ENCODE data around the gene HGD.
A peak's percentile ranks its signal among the peaks of the same experiment; 100 is the strongest.

HGD gene

GRCh38 chr3:120596853-120597223 lies 85.2 kb downstream of the HGD start:
- TF ChIP-seq CTCF (IDR thresholded peaks at IDR 0.05; ENCODE audit: control insufficient read depth, insufficient read depth, low read depth, low read length, missing control alignments), result no peak
- DNase-seq (ENCODE audit: low read depth), result no peak

GRCh38 chr3:120596116-120596852 lies 85.8 kb downstream of the HGD start, which contains the start of gene NDUFB4:
NDUFB4 (plus strand) TSS chr3:120596336; CDS start chr3:120596360, 24 bp downstream.
- DNase-seq (ENCODE audit: low read depth), result peak; percentile 95
- TF ChIP-seq CTCF (IDR thresholded peaks at IDR 0.05; ENCODE audit: control insufficient read depth, insufficient read depth, low read depth, low read length, missing control alignments), result no peak
- peak within 1 kb of the TSS; percentile 95 for H3K4me3 ChIP-seq (ENCODE audit: control insufficient read depth, low read depth, low read length)

More at GRCh38 chr3:120596853-120597223, 85.2 kb downstream of the HGD start:
- peak overlapping the region; percentile 95 for H3K4me3 ChIP-seq (ENCODE audit: control insufficient read depth, low read depth, low read length)

- H3K4me3 ChIP-seq (ENCODE audit: control insufficient read depth, low read depth, low read length), result peak overlapping the region; percentile 95
- no peak for TF ChIP-seq CTCF (IDR thresholded peaks at IDR 0.05; ENCODE audit: control insufficient read depth, insufficient read depth, low read depth, low read length, missing control alignments)
- DNase-seq (ENCODE audit: low read depth), result no peak
These were observed 86.3 kb downstream of the HGD start for GRCh38 chr3:120595788-120596115.

GRCh38 chr3:120587332-120587975 lies 94.6 kb downstream of the HGD start:
- no peak overlapping the region for H3K4me3 ChIP-seq (ENCODE audit: control insufficient read depth, low read depth, low read length)
- DNase-seq (ENCODE audit: low read depth), result no peak
- TF ChIP-seq CTCF (IDR thresholded peaks at IDR 0.05; ENCODE audit: control insufficient read depth, insufficient read depth, low read depth, low read length, missing control alignments), result no peak

All from AG09309 (cell line).